Stomach (tissue), 9 donors: ENCODE measurements around the gene PEDS1. TPM values are rescaled to one million over a fixed set of nuclear protein-coding genes. Genes with fewer than 3 reads are reported as not detected.

ENCODE experiments used
- DNase-seq, 2 donors: peaks; one replicate each; pipeline versions ENCODE4 v3.0.0 to v3.0.0-alpha.2; 2013 to 2019
- H3K27ac ChIP-seq, 5 donors: fragments of 200-600 bp in 4 of 5; sonication (generic) in 4 of 5; one replicate each; pipeline ENCODE4 v1.5.1; 2013 to 2019; ENCODE audit warnings: mild to moderate bottlenecking in 1 of 5, moderate library complexity in 1 of 5
- H3K27me3 ChIP-seq, 3 donors: fragments of 200-600 bp; sonication (generic); one replicate each; pipeline ENCODE4 v1.5.1; 2017 to 2019; ENCODE audit warnings: mixed run types in 1 of 3
- H3K36me3 ChIP-seq, 4 donors: fragments of 200-600 bp; sonication (generic); 1 replicate in 3 of 4; 2 replicates in 1 of 4; pipeline ENCODE4 v1.5.1; 2016 to 2019
- H3K4me1 ChIP-seq, 4 donors: fragments of 200-600 bp; sonication (generic); one replicate each; pipeline ENCODE4 v1.5.1; 2016 to 2019
- H3K4me3 ChIP-seq, 4 donors: fragments of 200-600 bp; sonication (generic) in 3 of 4; one replicate each; pipeline ENCODE4 v1.5.1; 2016 to 2019; ENCODE audit warnings: mild to moderate bottlenecking in 1 of 4
- H3K9me3 ChIP-seq, 4 donors: fragments of 200-600 bp; sonication (generic); one replicate each; pipeline ENCODE4 v1.5.1; 2016 to 2019
- EP300 ChIP-seq: sonication (generic); formaldehyde crosslinking; IDR thresholded peaks from one replicate; pipeline ENCODE4 v1.6.1; 2017; ENCODE audit warnings: antibody characterized with exemption
- POLR2A ChIP-seq, 4 donors: fragments of 450-650 bp; IDR thresholded peaks; one replicate each; pipeline ENCODE4 v1.6.1; 2016; ENCODE audit warnings: antibody characterized with exemption in 4 of 4, control low read depth in 2 of 4, mild to moderate bottlenecking in 1 of 4, moderate library complexity in 1 of 4
- POLR2AphosphoS5 ChIP-seq, 3 donors: sonication (generic); formaldehyde crosslinking; IDR thresholded peaks; one replicate each; pipeline ENCODE4 v1.6.1; 2016; ENCODE audit warnings: antibody characterized with exemption in 3 of 3
- WGBS, 5 donors: extraction: QIAGEN DNeasy Blood & Tissue Kit in 3 of 5; methylation state at CpG; one replicate each; pipeline versions ENCODE4 v1.1.5 to v1.1.7; 2013 to 2018; 5-methylcytosine and 5-hydroxymethylcytosine counted together
- intact Hi-C: fragments of 100-400 bp; cut with DNase I; formaldehyde crosslinking; loops from one replicate; pipeline ENCODE4 v1.15.1; 2023; ENCODE audit warnings: low total_unique reads
- polyA plus RNA-seq, 3 donors: library from polyadenylated mRNA; stranded (reverse); fragments of 200-250 nt; gene quantifications; one replicate each; pipeline ENCODE4 v1.2.3, GENCODE V29; 2013
- total RNA-seq, 5 donors: library from RNA; depleted of rRNA; stranded (reverse); fragments of >200 nt; gene quantifications; one replicate each; pipeline versions ENCODE4 v1.1.0 to v1.2.3, GENCODE V29; 2014 to 2016
- TF ChIP-seq, protein P1 (sequence below), 7 experiments: fragments of 450-650 bp in 4 of 7; fragments of 200-600 bp in 3 of 7; sonication (generic) in 3 of 7; IDR thresholded peaks; one replicate each; pipeline ENCODE4 v1.5.1; 2016 to 2019; ENCODE audit warnings: antibody characterized with exemption in 7 of 7, control low read depth in 2 of 7, mild to moderate bottlenecking in 1 of 7
- donor health status: healthy with polysubstance abuse.
- donor health status: Bipolar disorder and iron deficiency.
- donor health status: healthy.

Gene PEDS1
- total and polyA plus RNA-seq, 8 donors: 1.8 to 79.4 (median 17.5) TPM

DNA sequence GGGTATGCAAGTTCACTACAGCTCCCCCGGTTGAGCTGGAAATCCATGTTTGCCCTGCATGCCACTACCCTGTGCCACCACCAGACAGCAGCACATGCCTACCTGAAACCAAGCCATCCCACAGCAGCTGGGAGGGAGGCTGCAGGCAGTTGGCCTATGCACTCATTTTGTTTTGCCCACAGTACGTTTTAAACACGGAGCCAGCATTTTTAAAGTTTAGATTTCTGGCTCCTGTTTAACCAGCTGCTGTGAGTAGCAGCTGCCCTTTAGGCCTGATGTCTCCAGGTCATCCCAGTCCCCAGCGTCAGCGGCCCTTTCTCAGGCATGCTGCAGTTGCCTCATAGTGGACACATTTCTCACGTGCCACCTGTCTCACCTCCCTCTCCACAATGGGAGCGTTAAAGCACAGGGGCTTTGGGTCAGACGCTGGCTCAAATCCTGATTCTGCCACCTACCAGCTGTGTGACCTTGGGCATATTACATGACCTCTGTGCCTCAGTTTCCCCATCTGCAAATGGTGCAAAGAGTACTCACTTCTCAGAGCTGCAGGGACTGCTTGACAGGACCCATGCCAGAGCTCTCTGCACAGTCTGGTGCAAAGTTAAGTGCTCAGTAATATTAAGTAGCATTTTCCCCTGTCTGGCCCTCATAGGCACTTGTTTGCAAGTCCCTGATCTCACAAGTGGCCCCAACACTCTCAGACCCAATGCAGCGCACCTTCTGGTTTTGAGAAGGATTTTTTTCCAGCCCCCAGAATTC lies 32.4 kb downstream of the PEDS1 start:
- Histone ChIP-seq H3K27ac (peak overlapping the region in 3 of 5 donors; percentile 1 to 30 (median 29)), H3K4me3 (no peak overlapping the region), H3K36me3 (peaks cover 27 to 33% (median 31%) of the 10 kb centered on the region in 4 donors), H3K4me1 (peaks cover 3 to 16% (median 12%) of the 10 kb centered on the region in 4 donors), H3K9me3 (no peaks in the 10 kb centered on the region), H3K27me3 (no peaks in the 10 kb centered on the region)
- DNase-seq: peak; percentile 73 to 88
- intact Hi-C loops: no loop called here
- no peak for TF ChIP-seq POLR2A (IDR thresholded peaks at IDR 0.05)
- peak in 2 of 3 donors; percentile 24 to 78 for TF ChIP-seq POLR2AphosphoS5 (IDR thresholded peaks at IDR 0.05)
- no peak for TF ChIP-seq EP300
- TF ChIP-seq, protein P1, sequence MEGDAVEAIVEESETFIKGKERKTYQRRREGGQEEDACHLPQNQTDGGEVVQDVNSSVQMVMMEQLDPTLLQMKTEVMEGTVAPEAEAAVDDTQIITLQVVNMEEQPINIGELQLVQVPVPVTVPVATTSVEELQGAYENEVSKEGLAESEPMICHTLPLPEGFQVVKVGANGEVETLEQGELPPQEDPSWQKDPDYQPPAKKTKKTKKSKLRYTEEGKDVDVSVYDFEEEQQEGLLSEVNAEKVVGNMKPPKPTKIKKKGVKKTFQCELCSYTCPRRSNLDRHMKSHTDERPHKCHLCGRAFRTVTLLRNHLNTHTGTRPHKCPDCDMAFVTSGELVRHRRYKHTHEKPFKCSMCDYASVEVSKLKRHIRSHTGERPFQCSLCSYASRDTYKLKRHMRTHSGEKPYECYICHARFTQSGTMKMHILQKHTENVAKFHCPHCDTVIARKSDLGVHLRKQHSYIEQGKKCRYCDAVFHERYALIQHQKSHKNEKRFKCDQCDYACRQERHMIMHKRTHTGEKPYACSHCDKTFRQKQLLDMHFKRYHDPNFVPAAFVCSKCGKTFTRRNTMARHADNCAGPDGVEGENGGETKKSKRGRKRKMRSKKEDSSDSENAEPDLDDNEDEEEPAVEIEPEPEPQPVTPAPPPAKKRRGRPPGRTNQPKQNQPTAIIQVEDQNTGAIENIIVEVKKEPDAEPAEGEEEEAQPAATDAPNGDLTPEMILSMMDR (IDR thresholded peaks at IDR 0.05): peak in 5 of 7 experiments; percentile 77 to 96 (median 89)
- WGBS, 5 donors: 23 to 35% (median 26%) methylated on average over 9 of the region's 9 CpGs

DNA sequence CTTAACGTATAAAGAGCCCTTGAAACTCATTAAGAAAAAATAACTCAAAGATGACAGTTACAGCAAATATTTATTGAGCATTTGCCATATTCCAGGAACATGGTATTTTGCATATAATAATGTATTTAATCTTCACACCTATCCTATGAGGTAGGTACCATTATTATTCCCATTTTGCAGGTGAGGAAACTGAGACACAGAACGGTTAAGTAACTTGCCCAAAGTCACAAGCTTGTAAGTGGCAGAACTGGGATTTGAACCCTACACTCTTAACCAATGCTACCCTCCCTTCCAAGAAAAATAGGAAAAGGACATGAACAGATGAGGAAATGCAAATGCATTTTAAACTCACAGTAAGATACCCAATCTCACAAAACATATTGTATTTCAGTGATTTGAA lies 35.3 kb downstream of the PEDS1 start:
- WGBS, 5 donors: 64 to 79% (median 70%) methylated on average over 2 of the region's 2 CpGs
- no peak for DNase-seq
- Histone ChIP-seq H3K27me3 (no peaks in the 10 kb centered on the region), H3K27ac (no peak overlapping the region), H3K4me1 (peaks cover 21 to 44% (median 33%) of the 10 kb centered on the region in 4 donors), H3K36me3 (peaks cover 0 to 4% (median 2%) of the 10 kb centered on the region in 4 donors), H3K9me3 (no peaks in the 10 kb centered on the region), H3K4me3 (no peak overlapping the region)
- TF ChIP-seq POLR2A (IDR thresholded peaks at IDR 0.05) (no peak), POLR2AphosphoS5 (IDR thresholded peaks at IDR 0.05) (no peak), EP300 (no peak)
- TF ChIP-seq, protein P1 (IDR thresholded peaks at IDR 0.05): no peak
- intact Hi-C loops: no loop called here

DNA sequence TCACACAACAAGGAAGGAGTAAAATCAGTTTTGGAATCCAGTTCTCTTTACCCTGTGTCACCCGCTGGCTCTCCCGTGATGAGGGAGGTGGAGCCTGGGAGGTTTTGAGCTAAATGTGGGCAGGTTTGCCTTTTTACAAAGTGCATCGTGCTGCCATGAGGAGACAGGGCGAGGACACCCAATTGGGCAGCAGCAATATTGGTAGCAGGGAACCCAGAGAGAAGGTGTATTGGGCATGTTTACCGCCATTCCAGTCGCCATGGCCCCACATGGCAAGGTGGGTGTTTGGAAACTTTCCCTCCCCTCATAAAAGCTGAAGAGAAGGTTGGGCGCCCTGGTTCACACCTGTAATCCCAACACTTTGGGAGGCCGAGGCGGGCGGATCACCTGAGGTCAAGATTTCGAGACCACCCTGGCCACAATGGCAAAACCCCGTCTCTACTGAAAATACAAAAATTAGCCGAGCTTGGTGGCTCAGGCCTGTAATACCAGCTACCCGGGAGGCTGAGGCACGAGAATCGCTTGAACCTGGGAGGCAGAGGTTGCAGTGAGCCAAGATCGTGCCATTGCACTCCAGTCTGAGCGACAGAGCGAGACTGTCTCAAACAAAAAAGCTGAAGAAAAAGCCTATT lies 37.0 kb downstream of the PEDS1 start:
- no peaks in the 10 kb centered on the region for H3K27me3 ChIP-seq
- intact Hi-C loops: no loop called here
- H3K4me1 ChIP-seq: peaks cover 27 to 52% (median 42%) of the 10 kb centered on the region in 4 donors
- no peaks in the 10 kb centered on the region for H3K9me3 ChIP-seq
- H3K27ac ChIP-seq: peak overlapping the region in 4 of 5 donors; percentile 69 to 100 (median 74)
- no peak for DNase-seq
- TF ChIP-seq, protein P1 (IDR thresholded peaks at IDR 0.05): no peak
- TF ChIP-seq EP300 (no peak), POLR2A (IDR thresholded peaks at IDR 0.05) (no peak), POLR2AphosphoS5 (IDR thresholded peaks at IDR 0.05) (no peak)
- WGBS, 5 donors: 89 to 91% (median 90%) methylated on average over 17 to 19 of the region's 19 CpGs
- H3K36me3 ChIP-seq: no peaks in the 10 kb centered on the region
- H3K4me3 ChIP-seq: peak overlapping the region; percentile 39 to 51 (median 48)

DNA sequence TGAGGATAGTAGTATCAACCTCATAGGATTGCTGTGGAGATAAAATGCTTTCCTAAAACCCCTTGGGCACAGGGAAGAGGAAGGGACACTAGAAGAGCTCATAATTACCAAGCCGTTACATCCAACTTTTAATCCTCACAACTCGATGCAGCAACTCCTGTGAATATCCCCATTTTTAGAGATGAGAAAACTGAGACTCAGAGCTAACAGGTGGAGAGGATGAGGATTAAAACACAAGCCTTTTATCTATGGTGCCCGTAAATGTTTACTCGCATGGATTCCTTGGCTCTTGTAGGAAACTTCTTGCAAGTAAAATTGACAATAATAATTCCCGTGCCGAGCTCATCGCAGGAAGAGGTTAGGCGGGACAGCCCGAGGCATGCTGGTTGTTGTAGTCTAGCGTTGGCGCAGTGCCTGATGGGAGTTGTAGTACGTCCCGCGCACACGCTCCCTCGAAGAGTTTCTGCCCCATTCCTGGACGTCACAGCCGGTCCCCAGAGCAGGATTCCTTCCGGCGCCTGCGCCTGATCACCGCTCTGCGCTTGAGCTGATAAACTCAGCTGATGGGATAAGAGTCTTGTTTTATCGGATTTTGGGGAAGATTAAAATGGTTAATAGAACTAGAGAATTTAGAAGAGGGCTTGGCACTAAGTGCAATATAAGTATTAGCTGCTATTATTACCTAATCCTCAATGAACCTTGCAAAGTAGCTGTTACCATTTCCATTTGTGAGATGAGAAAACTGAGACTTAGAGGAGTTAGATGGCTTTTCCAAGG lies 37.7 kb downstream of the PEDS1 start:
- 0% methylated on average over 24 of the region's 24 CpGs for WGBS, 5 donors
- peak; percentile 53 to 94 (median 92) for TF ChIP-seq POLR2AphosphoS5 (IDR thresholded peaks at IDR 0.05)
- TF ChIP-seq, protein P1 (IDR thresholded peaks at IDR 0.05): no peak
- H3K4me3 ChIP-seq: peak overlapping the region; percentile 39 to 51 (median 48)
- H3K9me3 ChIP-seq: no peaks in the 10 kb centered on the region
- intact Hi-C loops: no loop called here
- H3K27ac ChIP-seq: peak overlapping the region; percentile 26 to 100 (median 70)
- peaks cover 34 to 52% (median 43%) of the 10 kb centered on the region in 4 donors for H3K4me1 ChIP-seq
- H3K27me3 ChIP-seq: no peaks in the 10 kb centered on the region
- DNase-seq: peak; percentile 99
- no peaks in the 10 kb centered on the region for H3K36me3 ChIP-seq
